ENCODE data around the gene DNLZ.

The DNLZ gene

DNA sequence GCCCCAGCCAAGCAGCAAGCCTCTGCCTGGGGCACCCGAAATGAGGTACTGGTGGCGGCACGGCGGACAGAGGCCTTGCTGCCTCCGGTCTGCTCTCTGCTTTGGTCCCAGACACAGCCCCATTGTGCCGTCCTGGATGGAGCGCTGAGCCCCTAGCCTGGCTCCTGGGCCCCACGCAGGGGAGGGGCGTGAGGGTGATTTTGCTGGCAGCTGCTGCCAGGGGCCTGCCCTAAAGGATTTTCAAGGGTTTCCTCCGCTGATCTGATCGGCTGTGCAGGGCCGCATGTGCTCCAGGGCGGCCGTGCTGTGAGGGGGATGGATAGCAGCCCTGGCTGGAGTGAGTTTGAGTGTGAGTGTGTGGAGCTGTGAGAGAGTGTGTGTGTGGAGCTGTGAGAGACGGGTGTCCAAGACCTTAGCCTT is 34.9 kb downstream of the DNLZ start (continued):
- no peak for TF ChIP-seq ZNF513 (tag by site-specific recombination; IDR thresholded peaks at IDR 0.05)
- TF ChIP-seq ZNF600 (tag by site-specific recombination; IDR thresholded peaks at IDR 0.05), result peak; percentile 84
- no peak for TF ChIP-seq PRDM6 (tag by site-specific recombination; IDR thresholded peaks at IDR 0.05)
- TF ChIP-seq ZBTB20 (tag by site-specific recombination; IDR thresholded peaks at IDR 0.05), result peak; percentile 60; the same call in 1 of the 2 replicates
- TF ChIP-seq ZNF610 (tag by site-specific recombination; IDR thresholded peaks at IDR 0.05; ENCODE audit: borderline replicate concordance), result no peak
- TF ChIP-seq ZNF707 (tag by site-specific recombination; IDR thresholded peaks at IDR 0.05), result no peak
- TF ChIP-seq ZNF114 (tag by site-specific recombination; IDR thresholded peaks at IDR 0.05), result no peak
- TF ChIP-seq ZBTB17 (tag by site-specific recombination; IDR thresholded peaks at IDR 0.05), result peak; percentile 86
- TF ChIP-seq, protein P1, sequence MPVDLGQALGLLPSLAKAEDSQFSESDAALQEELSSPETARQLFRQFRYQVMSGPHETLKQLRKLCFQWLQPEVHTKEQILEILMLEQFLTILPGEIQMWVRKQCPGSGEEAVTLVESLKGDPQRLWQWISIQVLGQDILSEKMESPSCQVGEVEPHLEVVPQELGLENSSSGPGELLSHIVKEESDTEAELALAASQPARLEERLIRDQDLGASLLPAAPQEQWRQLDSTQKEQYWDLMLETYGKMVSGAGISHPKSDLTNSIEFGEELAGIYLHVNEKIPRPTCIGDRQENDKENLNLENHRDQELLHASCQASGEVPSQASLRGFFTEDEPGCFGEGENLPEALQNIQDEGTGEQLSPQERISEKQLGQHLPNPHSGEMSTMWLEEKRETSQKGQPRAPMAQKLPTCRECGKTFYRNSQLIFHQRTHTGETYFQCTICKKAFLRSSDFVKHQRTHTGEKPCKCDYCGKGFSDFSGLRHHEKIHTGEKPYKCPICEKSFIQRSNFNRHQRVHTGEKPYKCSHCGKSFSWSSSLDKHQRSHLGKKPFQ (tag by site-specific recombination; IDR thresholded peaks at IDR 0.05), result no peak
- no peak for TF ChIP-seq REPIN1 (tag by site-specific recombination; IDR thresholded peaks at IDR 0.05; ENCODE audit: low read depth)
- 0 out of 2 replicates have a peak, but pooled peaks have one; percentile 5 for TF ChIP-seq ZBTB8A (tag by site-specific recombination; IDR thresholded peaks at IDR 0.05)
- TF ChIP-seq, protein P2, sequence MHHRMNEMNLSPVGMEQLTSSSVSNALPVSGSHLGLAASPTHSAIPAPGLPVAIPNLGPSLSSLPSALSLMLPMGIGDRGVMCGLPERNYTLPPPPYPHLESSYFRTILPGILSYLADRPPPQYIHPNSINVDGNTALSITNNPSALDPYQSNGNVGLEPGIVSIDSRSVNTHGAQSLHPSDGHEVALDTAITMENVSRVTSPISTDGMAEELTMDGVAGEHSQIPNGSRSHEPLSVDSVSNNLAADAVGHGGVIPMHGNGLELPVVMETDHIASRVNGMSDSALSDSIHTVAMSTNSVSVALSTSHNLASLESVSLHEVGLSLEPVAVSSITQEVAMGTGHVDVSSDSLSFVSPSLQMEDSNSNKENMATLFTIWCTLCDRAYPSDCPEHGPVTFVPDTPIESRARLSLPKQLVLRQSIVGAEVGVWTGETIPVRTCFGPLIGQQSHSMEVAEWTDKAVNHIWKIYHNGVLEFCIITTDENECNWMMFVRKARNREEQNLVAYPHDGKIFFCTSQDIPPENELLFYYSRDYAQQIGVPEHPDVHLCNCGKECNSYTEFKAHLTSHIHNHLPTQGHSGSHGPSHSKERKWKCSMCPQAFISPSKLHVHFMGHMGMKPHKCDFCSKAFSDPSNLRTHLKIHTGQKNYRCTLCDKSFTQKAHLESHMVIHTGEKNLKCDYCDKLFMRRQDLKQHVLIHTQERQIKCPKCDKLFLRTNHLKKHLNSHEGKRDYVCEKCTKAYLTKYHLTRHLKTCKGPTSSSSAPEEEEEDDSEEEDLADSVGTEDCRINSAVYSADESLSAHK (tag by site-specific recombination; IDR thresholded peaks at IDR 0.05), result peak; percentile 68; the same call in 1 of the 2 replicates
- TF ChIP-seq ZNF692 (tag by site-specific recombination; IDR thresholded peaks at IDR 0.05), result peak; percentile 89
- peak; percentile 80 for TF ChIP-seq ZBTB48 (tag by site-specific recombination; IDR thresholded peaks at IDR 0.05)
- TF ChIP-seq MYNN (tag by site-specific recombination; IDR thresholded peaks at IDR 0.05; ENCODE audit: borderline replicate concordance), result no peak
- TF ChIP-seq ZNF664 (tag by site-specific recombination; IDR thresholded peaks at IDR 0.05), result no peak
- TF ChIP-seq ZNF473 (tag by site-specific recombination; IDR thresholded peaks at IDR 0.05), result no peak
- peak; percentile 43 for TF ChIP-seq PATZ1 (tag by site-specific recombination; IDR thresholded peaks at IDR 0.05)
- no peak for TF ChIP-seq ZBTB21 (tag by site-specific recombination; IDR thresholded peaks at IDR 0.05)
- peak; percentile 75 for TF ChIP-seq ZFP69B (tag by site-specific recombination; IDR thresholded peaks at IDR 0.05)
- TF ChIP-seq ZNF366 (tag by site-specific recombination; conservative IDR thresholded peaks at IDR 0.05), result no peak
- no peak for TF ChIP-seq ZNF529 (tag by site-specific recombination; IDR thresholded peaks at IDR 0.05; ENCODE audit: insufficient replicate concordance)
- no peak for TF ChIP-seq ZNF121 (tag by site-specific recombination; IDR thresholded peaks at IDR 0.05)
